Activated CD8-positive, alpha-beta memory T cell treated with anti-CD3 and anti-CD28 coated beads for 1 hour (primary cell): Measurements from ENCODE around the gene SELENOW.
"Not testable (repeated sequence)": the region's sequence is repeated elsewhere in the genome, so short reads cannot be mapped to it uniquely, and the experiment has no call there.

Experiments used
- DNase-seq, 2 donors: peaks; one replicate each; pipeline ENCODE4 v3.0.0-alpha.2; 2020; ENCODE audit warnings: low read depth in 1 of 2; ENCODE audit errors: extremely low read depth in 1 of 2

The SELENOW gene

DNA sequence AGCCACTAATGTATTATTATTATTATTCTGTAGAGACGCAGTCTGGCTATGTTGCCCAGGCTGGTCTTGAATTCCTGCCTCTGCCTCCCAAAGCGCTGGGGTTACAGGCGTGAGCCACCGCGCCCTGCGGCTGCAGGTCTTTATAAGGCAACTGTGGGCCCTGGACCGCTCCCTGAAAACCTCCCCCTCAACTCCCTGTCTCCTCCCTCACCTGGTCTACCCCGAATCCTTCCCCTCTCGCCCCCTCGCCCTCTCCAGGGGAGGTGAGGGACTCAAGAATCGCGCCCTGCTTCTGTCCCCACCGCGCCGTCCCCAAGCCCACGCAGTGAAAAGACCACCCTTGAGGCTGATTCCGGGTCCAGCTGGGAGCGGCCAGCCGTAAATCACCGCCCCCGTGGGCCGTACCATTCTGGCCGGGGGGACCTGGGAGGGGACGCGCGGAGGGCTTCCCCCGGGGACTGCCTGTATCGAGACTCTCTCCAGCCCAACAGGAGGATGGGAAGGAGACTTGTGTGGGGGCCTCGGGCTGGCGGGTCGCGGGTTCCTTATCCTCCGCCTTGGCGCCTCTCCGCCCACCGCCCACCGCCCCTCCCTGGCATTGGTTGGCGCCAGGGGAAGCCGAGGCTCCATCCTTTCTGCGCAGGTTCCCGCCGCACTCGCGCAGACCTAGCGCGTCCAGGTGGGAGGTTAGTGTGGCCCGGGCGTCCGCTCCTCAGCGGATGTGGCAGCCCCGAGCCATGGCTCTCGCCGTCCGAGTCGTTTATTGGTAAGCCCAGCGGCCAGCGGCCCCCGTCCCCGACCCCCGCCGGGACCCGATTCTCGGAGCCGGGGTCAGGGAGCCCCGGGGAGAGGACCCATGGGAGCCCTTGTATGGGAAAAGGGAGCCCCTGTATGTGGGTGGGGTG, at the start of gene SELENOW:
Gene SELENOW (plus strand): TSS at position 655 of the 905 bp plus-strand sequence. CDS start 83 bp downstream, at position 738.
- peak; percentile 40 to 60 for DNase-seq

DNA sequence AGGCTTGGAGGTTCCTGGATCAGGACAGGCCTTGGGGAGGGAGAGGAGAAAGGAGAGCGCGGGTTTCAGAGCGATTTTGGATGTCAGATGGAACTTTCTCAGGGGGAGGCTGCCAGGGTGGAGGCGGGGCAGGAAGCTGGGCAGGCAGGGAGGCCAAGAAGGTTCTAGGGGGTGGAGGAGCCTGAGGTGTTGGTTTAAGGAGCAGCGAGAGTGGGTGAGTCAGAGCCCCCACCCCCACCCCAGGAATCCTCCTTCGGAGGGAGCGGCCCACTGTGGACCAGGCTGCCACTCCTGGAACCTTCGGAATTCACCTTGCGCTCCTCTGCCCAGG, 49.1 kb upstream of the SELENOW start:
- no peak for DNase-seq

DNA sequence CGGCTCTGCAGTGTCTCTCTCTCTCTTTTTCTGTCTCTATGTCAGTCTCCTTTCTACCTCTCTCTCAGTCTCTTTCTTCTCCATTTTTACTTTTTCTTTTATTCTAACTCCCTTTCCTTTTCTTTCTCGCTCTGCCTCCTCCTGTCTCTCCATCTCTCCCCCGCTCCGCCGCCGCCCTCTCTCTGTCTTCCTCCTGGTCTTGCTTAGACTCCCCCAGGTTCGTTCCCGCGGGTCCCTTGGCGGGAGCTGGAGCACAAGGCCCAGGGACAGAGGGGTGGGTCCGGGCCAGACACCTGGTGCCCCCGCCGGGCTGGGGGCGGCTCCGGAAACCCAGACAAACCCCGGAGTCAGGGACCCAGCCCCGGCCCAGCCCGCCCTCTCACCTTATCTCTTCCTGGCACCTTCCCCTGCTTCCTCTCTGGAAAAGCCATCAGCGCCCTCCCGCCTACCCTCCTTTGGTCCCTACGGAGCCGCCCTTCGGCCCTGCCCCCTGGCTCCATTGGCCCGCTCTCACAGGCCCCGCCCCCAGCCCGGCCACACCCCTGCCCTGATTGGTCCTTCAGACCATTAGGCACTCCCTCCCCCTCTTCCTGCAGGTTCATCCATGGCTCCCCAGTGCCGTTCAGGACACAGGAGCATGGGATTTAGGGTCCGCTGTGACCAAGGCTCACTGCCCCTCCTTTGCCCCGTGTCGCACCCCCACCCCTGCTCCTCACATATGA, 48.5 kb upstream of the SELENOW start:
- no peak for DNase-seq

DNA sequence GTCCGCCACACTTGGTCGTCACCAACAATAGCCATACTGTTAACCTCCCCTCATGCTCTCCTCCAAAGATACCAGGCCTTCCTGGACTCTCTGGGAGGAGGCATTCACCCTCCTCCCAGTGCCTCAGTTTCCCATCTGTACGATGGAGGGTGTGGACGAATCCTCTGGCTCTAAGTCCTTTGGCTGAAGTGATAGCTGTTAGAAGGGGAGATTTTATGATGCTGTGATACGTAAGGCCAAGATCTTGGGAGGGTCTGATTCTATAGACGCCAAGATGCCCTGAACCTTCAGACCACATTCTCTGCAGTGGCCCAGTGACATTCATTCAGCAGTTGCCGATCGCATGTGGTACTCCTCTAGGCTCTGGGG, 48.0 kb upstream of the SELENOW start:
- no peak for DNase-seq

DNA sequence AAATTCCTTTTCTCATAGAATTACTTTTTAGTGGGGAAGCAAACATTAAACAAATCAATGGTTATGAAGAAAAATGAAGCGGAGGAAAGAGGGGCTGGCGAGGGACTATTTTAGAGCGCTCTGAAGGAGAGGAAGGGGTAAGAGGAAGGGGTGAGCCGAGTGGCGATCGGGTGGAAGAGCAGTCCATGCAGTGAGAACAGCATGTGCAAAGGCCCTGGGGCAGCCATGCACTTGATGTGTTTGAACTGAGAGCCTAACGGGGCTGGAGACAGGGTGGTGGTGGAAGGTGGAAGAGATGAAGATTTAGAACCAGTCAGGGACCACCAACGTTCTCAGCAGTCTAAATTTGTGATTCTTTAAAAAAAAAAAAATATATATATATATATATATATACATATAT, 47.6 kb upstream of the SELENOW start:
- DNase-seq, result no peak

DNA sequence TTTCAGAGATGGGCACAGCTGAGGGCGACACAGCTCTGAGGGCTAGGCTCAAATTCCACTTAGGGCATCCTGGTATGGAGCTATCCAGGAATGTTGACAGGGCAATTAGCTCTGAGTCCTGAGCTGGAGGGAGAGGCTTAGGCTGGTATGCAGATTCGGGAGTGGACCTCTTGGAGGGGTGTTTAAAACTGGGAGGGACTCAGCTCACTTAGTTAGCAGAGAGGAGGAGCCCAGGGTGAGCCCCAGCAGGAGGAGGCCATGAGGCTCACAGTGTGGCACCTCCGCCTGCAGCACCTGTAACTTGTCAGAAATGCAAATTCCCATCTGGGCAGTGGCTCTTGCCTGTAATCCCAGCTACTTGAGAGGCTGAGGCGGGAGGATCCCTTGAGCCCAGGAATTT, 43.4 kb upstream of the SELENOW start:
- DNase-seq, result no peak

DNA sequence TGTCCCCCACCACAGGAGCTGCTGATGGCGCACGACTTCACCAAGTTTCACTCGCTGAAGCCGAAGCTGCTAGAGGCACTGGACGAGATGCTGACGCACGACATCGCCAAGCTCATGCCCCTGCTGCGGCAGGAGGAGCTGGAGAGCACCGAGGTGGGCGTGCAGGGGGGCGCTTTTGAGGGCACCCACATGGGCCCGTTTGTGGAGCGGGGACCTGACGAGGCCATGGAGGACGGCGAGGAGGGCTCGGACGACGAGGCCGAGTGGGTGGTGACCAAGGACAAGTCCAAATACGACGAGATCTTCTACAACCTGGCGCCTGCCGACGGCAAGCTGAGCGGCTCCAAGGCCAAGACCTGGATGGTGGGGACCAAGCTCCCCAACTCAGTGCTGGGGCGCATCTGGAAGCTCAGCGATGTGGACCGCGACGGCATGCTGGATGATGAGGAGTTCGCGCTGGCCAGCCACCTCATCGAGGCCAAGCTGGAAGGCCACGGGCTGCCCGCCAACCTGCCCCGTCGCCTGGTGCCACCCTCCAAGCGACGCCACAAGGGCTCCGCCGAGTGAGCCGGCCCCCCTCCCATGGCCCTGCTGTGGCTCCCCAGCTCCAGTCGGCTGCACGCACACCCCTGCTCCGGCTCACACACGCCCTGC, 37.5 kb upstream of the SELENOW start:
- DNase-seq, result no peak

DNA sequence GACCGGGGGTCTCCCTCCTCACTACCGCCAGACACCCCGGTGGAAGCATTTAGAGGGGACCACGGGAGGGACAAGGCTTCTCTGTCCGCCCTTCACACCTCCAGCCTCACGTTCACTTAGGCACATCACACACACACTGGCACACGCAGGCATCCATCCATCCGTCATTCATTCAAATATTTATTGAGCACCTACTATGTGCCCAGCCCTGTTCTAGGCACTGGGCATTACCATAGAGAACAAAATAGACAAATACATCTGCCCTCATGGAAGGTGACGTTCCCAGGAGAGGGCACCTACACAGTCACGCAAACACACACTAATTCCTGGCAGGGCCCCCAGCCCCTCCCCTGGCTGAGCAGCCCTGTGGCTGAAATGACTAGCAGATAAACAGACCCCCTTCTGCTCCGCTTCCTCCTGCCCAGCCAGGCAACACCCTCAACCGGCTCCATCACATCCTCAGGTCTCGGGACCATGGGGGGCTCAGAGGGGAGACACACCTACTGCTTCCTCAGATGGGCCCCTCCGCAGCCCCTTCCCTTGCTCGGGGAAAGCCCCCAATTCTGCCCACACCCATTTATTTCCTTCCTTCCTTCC, 36.9 kb upstream of the SELENOW start:
- no peak for DNase-seq

DNA sequence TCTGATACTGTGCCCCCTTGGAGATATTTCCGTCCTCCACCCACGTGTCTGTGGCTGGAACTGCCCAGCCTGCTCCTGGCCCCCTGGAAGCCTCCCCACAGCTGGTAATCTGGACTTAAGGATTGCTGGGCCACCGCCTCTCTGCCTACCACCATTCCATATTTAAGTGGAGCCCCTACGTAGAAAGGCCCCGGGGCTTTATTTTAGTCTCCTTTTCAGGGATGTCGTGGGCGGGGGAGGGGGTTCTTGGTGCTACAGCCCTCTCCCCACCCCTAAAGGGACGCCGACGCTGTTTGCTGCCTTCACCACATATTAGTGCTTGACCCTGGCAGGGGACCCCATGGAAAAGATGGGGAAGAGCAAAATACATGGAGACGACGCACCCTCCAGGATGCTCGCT, 35.9 kb upstream of the SELENOW start:
- no peak for DNase-seq

DNA sequence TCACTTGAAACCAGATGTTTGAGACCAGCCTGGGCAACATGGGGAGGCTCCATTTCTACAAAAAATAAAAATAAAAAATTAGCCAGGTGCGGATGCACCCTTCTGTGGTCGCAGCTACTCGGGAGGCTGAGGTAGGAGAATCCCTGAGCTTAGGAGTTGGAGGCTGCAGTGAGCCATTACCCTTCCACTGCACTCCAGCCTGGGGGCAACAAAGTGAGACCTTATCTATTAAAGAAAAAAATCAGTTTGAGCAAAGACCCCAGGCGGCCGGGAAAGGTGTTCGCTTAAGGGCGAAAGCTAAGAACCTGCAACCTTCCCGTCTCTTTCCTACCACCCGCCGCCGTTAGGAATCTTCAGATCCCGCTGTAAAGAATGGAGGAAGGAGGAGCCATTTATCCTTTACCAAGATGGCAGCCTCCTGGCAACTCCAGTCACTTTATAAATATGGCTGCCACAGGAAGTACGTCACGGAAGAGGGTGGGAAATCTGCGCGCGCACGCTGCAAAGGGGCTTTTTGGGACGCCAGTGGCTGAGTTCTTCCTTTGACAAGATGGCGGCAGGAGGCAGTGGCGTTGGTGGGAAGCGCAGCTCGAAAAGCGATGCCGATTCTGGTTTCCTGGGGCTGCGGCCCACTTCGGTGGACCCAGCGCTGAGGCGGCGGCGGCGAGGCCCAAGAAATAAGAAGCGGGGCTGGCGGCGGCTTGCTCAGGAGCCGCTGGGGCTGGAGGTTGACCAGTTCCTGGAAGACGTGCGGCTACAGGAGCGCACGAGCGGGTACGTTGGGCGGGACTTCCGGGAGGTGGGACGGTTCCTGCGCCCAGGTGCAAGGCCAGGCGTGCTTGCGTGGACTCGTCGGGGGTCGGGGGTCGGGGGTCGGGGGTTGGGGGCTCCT, 33.2 kb upstream of the SELENOW start, which contains the start of gene NOP53:
Gene NOP53 (plus strand): TSS at position 537 of the 892 bp plus-strand sequence. CDS start 14 bp downstream, at position 551.
- peak; percentile 93 to 94 for DNase-seq

DNA sequence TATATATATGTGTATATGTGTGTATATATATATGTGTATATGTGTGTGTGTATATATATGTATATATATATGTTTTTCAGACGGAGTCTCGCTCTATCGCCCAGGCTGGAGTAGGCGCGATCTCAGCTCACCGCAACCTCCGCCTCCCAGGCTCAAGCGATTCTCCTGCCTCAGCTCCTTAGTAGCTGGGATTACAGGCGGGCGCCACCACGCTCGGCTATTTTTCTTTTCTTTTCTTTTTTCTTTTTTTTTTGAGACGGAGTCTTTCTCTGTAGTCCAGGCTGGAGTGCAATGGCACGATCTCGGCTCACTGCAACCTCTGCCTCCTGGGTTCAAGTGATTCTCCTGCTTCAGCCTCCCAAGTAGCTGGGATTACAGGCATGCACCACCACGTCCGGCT, 32.4 kb upstream of the SELENOW start:
- not testable (repeated sequence) for DNase-seq

DNA sequence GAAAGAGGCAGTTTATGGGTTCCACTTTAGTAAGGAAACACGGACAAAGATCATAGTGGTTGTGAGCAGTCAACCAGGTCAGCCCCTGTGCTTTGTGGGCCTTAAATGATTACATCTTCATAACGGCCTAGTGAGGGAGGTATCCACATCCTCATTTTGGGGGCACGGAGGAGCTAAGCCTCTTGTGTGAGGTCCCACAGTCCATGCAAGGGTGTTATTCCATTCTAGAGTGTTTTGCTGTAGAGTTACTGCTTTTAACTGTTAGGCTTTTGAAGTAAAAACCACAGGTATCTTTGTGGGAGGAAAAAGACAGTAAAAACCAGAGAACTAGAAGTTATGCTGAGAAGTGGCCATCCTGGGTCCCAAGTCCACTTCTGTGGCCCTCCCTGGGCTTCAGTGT, 29.2 kb upstream of the SELENOW start:
- no peak for DNase-seq

DNA sequence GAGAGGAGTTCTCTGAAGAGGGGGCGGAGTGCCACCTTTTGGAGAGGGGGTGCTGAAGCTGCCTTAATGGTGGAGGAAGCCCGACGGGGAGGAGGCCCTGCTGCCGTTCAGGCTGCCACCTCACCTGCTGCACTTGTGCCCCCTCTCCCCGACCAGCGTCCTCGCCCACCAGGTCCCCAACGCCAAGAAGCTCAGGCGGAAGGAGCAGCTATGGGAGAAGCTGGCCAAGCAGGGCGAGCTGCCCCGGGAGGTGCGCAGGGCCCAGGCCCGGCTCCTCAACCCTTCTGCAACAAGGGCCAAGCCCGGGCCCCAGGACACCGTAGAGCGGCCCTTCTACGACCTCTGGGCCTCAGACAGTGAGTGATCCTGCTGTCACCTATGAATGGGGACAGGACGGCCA, 27.8 kb upstream of the SELENOW start:
- no peak for DNase-seq

DNA sequence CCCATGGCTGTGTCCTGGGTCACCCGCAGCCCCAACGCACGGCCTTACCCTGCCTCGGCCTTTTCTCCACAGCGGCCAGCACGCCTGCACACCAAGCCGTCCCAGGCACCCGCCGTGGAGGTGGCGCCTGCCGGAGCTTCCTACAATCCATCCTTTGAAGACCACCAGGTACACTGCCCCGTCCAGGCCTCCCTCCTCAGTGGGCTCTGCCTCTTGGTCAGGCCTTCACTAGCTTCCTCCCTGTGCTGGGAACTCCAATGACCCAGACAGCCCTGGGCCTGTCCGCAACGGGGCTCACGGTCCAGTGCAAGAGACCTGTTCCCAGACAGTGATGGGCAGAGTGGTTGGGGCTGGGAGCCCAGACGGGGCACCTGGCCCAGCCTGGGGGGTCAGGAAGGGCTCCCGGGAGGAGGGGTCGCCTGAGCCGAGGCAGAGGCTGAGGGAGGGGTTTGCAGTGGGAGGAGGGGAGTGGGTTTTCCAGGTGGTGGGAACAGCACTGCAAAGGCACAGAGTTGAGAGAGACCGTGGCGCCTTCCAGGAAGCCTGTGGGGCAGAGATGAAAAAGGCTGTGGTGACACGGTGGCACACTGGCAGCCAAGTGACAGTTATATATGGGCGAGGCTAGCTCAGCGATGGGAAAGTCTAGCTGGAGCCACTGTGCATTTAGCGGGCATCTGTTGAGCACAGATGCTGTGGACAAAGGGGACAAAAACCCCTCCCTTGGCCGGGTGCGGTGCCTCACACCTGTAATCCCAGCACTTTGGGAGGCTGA, 25.9 kb upstream of the SELENOW start:
- DNase-seq, result no peak

DNA sequence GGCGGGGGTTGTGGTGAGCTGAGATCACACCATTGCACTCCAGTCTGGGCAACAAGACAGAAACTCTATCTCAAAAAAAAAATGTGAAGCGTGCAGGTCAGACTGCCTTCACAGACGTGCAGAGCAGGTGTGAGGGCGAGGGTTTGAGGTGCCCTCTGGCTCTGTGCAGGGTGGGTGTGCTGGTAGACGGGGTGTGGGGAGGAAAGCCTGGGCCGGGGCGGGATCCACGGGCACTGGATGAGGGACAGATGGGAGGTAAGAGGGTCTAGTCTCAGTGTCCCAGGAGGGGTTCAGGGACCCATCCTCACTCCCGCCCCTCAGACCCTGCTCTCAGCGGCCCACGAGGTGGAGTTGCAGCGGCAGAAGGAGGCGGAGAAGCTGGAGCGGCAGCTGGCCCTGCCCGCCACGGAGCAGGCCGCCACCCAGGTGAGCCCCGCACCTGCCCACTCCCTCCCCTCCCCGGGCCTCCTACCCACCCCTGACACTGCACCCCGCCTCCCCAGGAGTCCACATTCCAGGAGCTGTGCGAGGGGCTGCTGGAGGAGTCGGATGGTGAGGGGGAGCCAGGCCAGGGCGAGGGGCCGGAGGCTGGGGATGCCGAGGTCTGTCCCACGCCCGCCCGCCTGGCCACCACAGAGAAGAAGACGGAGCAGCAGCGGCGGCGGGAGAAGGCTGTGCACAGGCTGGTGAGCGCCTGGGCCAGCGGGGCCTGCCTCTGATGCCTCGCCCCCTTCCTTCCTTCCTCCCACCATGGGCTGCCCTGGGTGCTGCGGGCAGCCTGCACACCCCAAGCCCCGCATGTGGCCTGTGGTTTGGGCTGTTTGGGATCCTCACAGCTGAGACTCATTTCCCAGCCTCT, 24.1 kb upstream of the SELENOW start:
- no peak for DNase-seq

DNA sequence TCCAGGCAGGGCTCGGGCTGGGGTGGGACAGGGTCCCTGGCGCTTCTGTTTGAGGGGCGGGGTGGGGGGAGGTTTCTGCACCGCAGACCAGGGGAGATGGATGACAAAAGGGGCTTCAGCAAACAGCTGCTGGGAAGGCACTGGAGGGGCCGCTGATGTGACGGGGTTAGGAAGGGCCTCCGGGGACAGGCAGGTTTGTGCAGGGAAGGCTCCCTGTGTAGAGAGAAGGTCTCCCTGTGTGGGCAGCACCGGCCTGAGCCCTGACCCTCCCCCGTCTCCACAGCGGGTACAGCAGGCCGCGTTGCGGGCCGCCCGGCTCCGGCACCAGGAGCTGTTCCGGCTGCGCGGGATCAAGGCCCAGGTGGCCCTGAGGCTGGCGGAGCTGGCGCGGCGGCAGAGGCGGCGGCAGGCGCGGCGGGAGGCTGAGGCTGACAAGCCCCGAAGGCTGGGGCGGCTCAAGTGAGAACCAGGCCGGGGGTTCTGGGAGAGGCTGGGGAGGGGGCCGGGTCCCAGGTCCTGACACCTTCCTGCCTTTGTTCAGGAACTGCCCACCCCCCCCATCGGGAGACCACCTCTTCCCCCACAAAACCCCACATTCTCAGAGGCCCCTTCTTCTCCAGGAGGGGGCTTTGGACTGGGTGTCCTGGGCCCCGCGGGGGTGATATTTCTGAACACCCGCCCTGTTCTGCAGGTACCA, 23.3 kb upstream of the SELENOW start:
- no peak for DNase-seq

DNA sequence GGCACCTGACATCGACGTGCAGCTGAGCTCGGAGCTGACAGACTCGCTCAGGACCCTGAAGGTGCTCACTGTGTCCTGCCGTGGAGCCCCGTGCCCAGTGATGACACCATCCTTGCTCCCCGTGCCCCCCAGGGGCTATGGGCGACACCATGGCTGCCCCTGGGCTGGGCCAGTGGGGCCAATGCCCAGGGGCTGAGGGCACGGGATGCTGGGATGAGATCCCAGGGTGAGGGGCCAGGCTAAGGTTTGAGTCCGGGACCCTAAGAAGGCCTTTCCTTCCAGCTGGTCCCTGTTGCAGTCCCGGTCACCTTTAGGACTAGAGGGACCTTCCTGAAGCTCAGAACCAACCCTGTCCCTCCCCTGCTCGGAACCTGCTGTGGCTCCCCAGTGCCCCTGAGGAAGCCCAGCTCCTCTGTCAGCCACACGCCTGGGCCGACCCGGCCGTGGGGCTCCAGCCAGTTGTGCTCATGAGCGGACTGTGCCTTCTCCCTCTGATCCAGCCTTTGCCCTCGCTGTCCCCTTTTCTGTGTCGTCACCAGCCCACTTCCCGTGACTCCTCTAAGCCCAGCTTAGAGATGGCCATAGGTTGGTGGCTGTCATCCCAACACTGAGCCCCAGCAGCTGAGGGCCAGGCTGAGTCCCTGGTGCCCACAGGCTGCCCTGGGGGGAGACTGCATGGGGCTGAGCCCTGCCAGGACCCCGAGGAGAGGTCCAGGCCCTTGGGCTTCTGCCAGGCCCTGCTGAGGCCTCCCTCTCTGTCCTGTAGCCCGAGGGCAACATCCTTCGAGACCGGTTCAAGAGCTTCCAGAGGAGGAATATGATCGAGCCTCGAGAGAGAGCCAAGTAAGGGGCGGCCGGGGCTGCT, 22.5 kb upstream of the SELENOW start:
- DNase-seq, result no peak
